ENCODE measurements around the gene YJU2.

The YJU2 gene

GRCh38 chr19:4291184-4291732 is 44.4 kb downstream of the YJU2 start:
- no peak overlapping the region for H3K4me3 ChIP-seq (ENCODE audit: low read depth, low read length)

GRCh38 chr19:4292515-4292914 is 45.6 kb downstream of the YJU2 start:
- no peak for DNase-seq (ENCODE audit: low read depth)
- H3K4me3 ChIP-seq (ENCODE audit: low read depth, low read length), result no peak overlapping the region

More at GRCh38 chr19:4291184-4291732, 44.4 kb downstream of the YJU2 start:
- DNase-seq (ENCODE audit: low read depth), result no peak

DNA sequence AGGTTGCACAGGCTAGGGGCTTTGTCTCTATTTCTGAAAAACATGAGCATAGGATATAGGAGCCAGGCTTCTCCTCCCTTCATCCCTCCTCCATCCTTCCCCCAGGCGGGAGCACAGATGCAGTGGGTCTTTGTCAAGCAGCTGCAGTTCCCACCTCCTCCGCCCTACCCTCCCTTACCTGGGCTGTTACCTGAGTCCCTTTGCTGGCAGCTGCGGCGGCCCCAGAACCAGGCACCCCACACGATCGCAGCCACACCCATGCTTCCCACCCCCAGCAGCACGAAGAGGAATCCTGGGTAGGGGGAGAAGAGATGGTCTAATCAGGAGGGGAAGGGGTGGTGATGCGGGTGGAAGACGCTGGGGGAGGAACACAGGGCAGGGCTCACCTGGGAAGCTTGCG is 47.5 kb downstream of the YJU2 start:
- no peak for DNase-seq (ENCODE audit: low read depth)
- H3K4me3 ChIP-seq (ENCODE audit: low read depth, low read length), result no peak overlapping the region

DNA sequence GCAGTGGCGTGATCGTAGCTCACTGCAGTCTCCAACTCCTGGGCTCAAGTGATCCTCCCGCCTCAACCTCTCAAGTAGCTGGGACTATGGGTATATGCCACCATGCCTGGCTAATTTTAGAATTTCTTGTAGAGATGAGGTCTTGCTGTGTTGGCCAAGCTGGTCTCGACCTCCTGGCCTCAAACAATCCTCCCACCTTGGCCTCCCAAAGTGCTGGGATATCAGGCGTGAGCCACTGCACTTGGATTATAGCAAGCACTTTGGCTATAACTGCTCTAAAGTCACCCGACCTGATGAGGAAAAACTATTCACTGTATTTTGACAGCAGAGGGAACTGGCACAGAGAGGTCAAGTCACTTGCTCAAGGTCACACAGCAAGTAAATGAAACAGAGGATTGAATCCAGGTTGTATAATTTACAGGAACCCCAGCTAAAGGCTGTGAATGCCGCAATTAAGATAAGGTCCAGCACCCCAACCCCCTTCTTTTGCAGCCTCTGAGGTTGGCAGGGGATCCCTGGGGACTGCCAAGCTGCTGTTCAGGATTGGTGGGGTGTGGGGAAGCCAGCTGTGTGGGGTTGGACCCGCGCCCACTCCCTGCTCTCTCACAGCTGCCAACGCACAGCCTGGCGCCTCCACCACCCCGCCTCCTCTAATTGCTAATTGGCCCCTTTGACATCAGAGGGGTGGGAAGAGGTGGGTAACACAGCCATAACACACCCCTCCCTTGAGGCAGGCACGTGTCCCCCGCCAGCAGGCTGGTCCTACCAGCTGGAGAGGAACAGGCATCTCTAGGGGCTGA is 49.3 kb downstream of the YJU2 start:
- DNase-seq (ENCODE audit: low read depth), result no peak

GRCh38 chr19:4297901-4298809 is 51.3 kb downstream of the YJU2 start:
- no peak for DNase-seq (ENCODE audit: low read depth)
- no peak overlapping the region for H3K4me3 ChIP-seq (ENCODE audit: low read depth, low read length)

More for the DNA sequence above, 49.3 kb downstream of the YJU2 start:
- no peak overlapping the region for H3K4me3 ChIP-seq (ENCODE audit: low read depth, low read length)

GRCh38 chr19:4298810-4299550 is 52.1 kb downstream of the YJU2 start:
- H3K4me3 ChIP-seq (ENCODE audit: low read depth, low read length), result no peak overlapping the region
- no peak for DNase-seq (ENCODE audit: low read depth)

DNA sequence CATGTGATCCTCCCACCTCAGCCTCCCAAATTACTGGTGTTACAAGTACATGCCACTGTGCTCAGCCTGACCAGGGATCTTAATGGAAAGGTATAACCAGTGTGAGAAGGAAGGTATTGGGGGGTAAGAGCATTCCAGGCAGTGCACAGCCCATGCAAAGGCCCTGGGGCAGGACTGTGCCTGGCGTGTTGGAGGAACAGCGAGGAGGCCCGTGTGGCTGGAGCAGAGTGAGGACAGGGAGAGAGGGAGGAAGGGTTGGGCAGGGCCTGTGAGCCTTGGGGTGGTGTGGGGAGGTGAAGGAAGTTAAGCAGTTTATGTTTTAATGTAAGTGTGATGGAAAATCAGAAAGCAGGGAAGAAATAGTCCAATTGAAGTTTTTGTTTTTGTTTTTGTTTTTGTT is 53.7 kb downstream of the YJU2 start:
- no peak for DNase-seq (ENCODE audit: low read depth)
- no peak overlapping the region for H3K4me3 ChIP-seq (ENCODE audit: low read depth, low read length)

DNA sequence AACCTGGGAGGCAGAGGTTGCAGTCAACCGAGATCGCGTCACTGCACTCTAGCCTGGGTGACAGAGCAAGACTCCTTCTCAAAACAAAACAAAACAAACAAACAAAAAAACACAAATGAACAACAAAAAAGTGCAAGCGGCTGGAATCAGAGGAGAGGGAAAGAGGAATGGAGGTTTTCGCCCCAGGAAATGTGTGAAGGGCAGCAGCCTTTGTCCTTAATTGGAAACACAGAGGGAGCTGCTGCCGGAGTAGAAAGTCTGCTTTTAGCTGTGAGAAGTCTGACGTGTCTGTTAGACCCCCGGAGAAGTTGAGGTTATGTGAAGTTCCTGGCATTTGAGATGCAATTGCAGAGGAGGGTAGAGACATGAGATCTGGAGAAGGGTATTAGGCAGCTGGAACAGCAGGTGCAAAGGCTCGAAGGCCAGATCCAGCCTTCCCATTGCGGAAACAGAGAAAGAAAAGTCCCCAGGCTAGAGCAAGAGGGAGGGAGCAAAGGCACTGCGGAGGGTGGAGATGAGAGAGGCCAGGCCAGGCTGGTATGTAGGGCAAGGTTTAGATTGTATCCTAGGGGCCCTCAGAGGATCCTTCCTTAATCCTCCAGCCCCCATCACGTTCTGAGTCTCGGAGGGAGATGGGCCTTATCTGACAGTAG is 54.8 kb downstream of the YJU2 start:
- H3K4me3 ChIP-seq (ENCODE audit: low read depth, low read length), result no peak overlapping the region
- DNase-seq (ENCODE audit: low read depth), result no peak

- H3K4me3 ChIP-seq (ENCODE audit: low read depth, low read length), result no peak within 1 kb of the TSS
- no peak for DNase-seq (ENCODE audit: low read depth)
These were observed 55.4 kb downstream of the YJU2 start, which contains the start of gene TMIGD2 for GRCh38 chr19:4302243-4302640. Gene TMIGD2 (minus strand): TSS chr19:4302389. CDS start chr19:4302385, 4 bp downstream.

- peak overlapping the region; percentile 46 for H3K4me3 ChIP-seq (ENCODE audit: low read depth, low read length)
These were observed 57.1 kb downstream of the YJU2 start for GRCh38 chr19:4303819-4304537.

GRCh38 chr19:4304538-4305256 is 57.8 kb downstream of the YJU2 start, which contains the start of gene FSD1:
Gene FSD1 (plus strand): TSS chr19:4304598. CDS start chr19:4304747, 149 bp downstream.
- H3K4me3 ChIP-seq (ENCODE audit: low read depth, low read length), result peak within 1 kb of the TSS; percentile 46
- no peak for DNase-seq (ENCODE audit: low read depth)

More at GRCh38 chr19:4303819-4304537, 57.1 kb downstream of the YJU2 start:
- DNase-seq (ENCODE audit: low read depth), result no peak

DNA sequence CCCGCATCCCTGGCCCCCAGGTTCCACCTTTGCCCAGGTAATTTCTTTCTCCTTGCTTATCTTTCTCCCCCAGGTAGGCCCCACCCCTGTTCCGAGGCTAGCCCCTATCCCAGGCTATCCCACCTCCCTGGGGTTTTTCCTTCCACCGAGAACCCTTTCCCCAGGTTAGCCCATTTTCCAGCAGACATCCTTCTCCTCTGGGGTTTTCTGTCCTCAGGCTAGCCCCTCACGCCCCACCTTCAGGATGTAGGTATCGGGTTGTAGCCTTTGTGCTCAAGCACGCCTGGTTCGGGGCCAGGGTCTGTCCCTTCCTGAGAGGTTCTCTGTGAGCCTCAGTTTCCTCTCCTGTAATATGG is 58.4 kb downstream of the YJU2 start:
- DNase-seq (ENCODE audit: low read depth), result no peak
- peak overlapping the region; percentile 46 for H3K4me3 ChIP-seq (ENCODE audit: low read depth, low read length)

GRCh38 chr19:4305659-4306058 is 58.8 kb downstream of the YJU2 start:
- H3K4me3 ChIP-seq (ENCODE audit: low read depth, low read length), result no peak overlapping the region
- DNase-seq (ENCODE audit: low read depth), result no peak

GRCh38 chr19:4310247-4311121 is 63.6 kb downstream of the YJU2 start:
- no peak overlapping the region for H3K4me3 ChIP-seq (ENCODE audit: low read depth, low read length)
- no peak for DNase-seq (ENCODE audit: low read depth)

GRCh38 chr19:4313847-4314490 is 67.1 kb downstream of the YJU2 start:
- no peak for DNase-seq (ENCODE audit: low read depth)
- H3K4me3 ChIP-seq (ENCODE audit: low read depth, low read length), result no peak overlapping the region

- no peak for DNase-seq (ENCODE audit: low read depth)
- H3K4me3 ChIP-seq (ENCODE audit: low read depth, low read length), result no peak overlapping the region
These were observed 70.1 kb downstream of the YJU2 start for GRCh38 chr19:4316956-4317355.

Measured in skeletal muscle cell (primary cell).